GM21576 (cell line): ENCODE data around the gene ZNF585A.

Experiments used
- ATAC-seq: cut with Tn5 transposase; IDR thresholded peaks from one replicate; pipeline ENCODE4 v1.9.1; 2021; ENCODE audit warnings: mild to moderate bottlenecking, moderate library complexity; ENCODE audit not compliant: unreplicated experiment

The ZNF585A gene

DNA sequence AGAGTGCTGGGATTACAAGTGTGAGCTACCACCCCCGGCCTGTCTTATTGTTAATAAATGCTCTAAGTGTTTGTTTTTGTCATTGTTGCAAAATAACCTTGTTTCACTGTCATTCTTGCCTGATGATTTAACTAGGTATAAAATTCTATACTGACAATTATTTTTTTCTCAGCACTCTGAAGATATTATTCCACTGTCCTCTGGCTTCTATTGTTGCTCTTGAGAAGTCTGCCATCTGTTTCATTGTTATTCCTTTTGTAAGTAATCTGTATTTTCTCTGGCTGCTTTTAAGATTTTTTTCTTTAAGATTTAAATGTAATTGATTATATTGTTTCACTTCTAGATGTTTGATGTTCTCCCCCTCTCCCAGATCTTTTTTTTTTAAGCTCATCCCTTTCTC lies 76.6 kb downstream of the ZNF585A start:
- no peak for ATAC-seq
